ENCODE data around the gene CIZ1. TPM values are rescaled to one million over a fixed set of nuclear protein-coding genes. Genes with fewer than 3 reads are reported as not detected.

Gene CIZ1
- total and polyA plus RNA-seq, 7 experiments from 2014 or later: 11.2 to 163 (median 137) TPM

GRCh38 chr9:128143525-128144238, 47.7 kb downstream of the CIZ1 start:
- peaks cover 0 to 4% (median 0%) of the 10 kb centered on the region in 5 donors for H3K36me3 Mint-ChIP-seq
- ChIA-PET POLR2A (interaction anchor here (1.4 to 1.5 kb wide), 2 partner anchors 15 to 16 kb away, joined by 4 to 6 read pairs; no protein-coding TSS in a partner anchor), CTCF (interaction anchor here (0.8 kb wide), 1 partner anchor 26 kb away, joined by 3 read pairs; no protein-coding TSS in a partner anchor)
- peaks cover 11 to 25% (median 17%) of the 10 kb centered on the region in 7 donors for H3K4me1 Mint-ChIP-seq
- peak overlapping the region in 3 of 9 donors; percentile 9 to 75 (median 55) for H3K27ac Mint-ChIP-seq
- DNase-seq (no peak), ATAC-seq (no peak)
- Histone ChIP-seq H3K36me3 (ENCODE audit: control insufficient read depth in 2 of 3, insufficient read depth in 3 of 3, low read length in 3 of 3) (no peaks in the 10 kb centered on the region), H3K27me3 (ENCODE audit: control insufficient read depth in 2 of 2, insufficient read depth in 2 of 2, low read length in 2 of 2) (no peaks in the 10 kb centered on the region), H3K4me3 (ENCODE audit: low read length) (no peak overlapping the region), H3K9me3 (ENCODE audit: control insufficient read depth in 2 of 3, low read length in 3 of 3) (no peaks in the 10 kb centered on the region), H3K4me1 (ENCODE audit: control insufficient read depth in 2 of 2, insufficient read depth in 2 of 2, low read length in 2 of 2) (peaks cover 0 to 16% of the 10 kb centered on the region in 2 donors), H3K27ac (ENCODE audit: low read depth, low read length) (no peak overlapping the region)
- H3K9me3 Mint-ChIP-seq: no peaks in the 10 kb centered on the region
- intact Hi-C loops (cut with micrococcal nuclease): no loop called here
- no peaks in the 10 kb centered on the region for H3K27me3 Mint-ChIP-seq
- H3K4me3 Mint-ChIP-seq: peak overlapping the region in 3 of 10 donors; percentile 23 to 35 (median 31)

GRCh38 chr9:128142596-128142995, 48.8 kb downstream of the CIZ1 start:
- Histone ChIP-seq H3K4me1 (ENCODE audit: control insufficient read depth in 2 of 2, insufficient read depth in 2 of 2, low read length in 2 of 2) (peaks cover 0 to 16% of the 10 kb centered on the region in 2 donors), H3K4me3 (ENCODE audit: low read length) (no peak overlapping the region), H3K36me3 (ENCODE audit: control insufficient read depth in 2 of 3, insufficient read depth in 3 of 3, low read length in 3 of 3) (no peaks in the 10 kb centered on the region), H3K27me3 (ENCODE audit: control insufficient read depth in 2 of 2, insufficient read depth in 2 of 2, low read length in 2 of 2) (no peaks in the 10 kb centered on the region), H3K9me3 (ENCODE audit: control insufficient read depth in 2 of 3, low read length in 3 of 3) (no peaks in the 10 kb centered on the region), H3K27ac (ENCODE audit: low read depth, low read length) (no peak overlapping the region)
- DNase-seq: no peak
- Mint-ChIP-seq H3K27ac (peak overlapping the region in 4 of 9 donors; percentile 61 to 85 (median 77)), H3K9me3 (no peaks in the 10 kb centered on the region), H3K4me1 (peaks cover 11 to 25% (median 17%) of the 10 kb centered on the region in 7 donors), H3K36me3 (peaks cover 0 to 4% (median 0%) of the 10 kb centered on the region in 5 donors), H3K27me3 (no peaks in the 10 kb centered on the region), H3K4me3 (peak overlapping the region in 4 of 10 donors; percentile 57 to 87 (median 74))
- intact Hi-C loops (cut with micrococcal nuclease): loop anchor here in 1 of 2 donors (1.0 kb wide), 1 partner anchor 14 kb away; no protein-coding TSS in a partner anchor
- ChIA-PET CTCF (interaction anchor here (0.8 to 1.5 kb wide), 2 partner anchors 14 to 25 kb away, joined by 3 to 6 read pairs; no protein-coding TSS in a partner anchor), POLR2A (interaction anchor here (1.4 to 1.7 kb wide), 3 partner anchors 9 to 17 kb away, joined by 4 to 7 read pairs (median 6); no protein-coding TSS in a partner anchor)
- no peak for ATAC-seq

GRCh38 chr9:128142061-128142460, 49.3 kb downstream of the CIZ1 start:
- no peaks in the 10 kb centered on the region for H3K9me3 Mint-ChIP-seq
- DNase-seq (peak in 5 of 9 donors; percentile 26 to 38 (median 29)), ATAC-seq (no peak)
- peaks cover 0 to 4% (median 0%) of the 10 kb centered on the region in 5 donors for H3K36me3 Mint-ChIP-seq
- Histone ChIP-seq H3K36me3 (ENCODE audit: control insufficient read depth in 2 of 3, insufficient read depth in 3 of 3, low read length in 3 of 3) (no peaks in the 10 kb centered on the region), H3K4me3 (ENCODE audit: low read length) (peak overlapping the region; percentile 23), H3K9me3 (ENCODE audit: control insufficient read depth in 2 of 3, low read length in 3 of 3) (no peaks in the 10 kb centered on the region), H3K4me1 (ENCODE audit: control insufficient read depth in 2 of 2, insufficient read depth in 2 of 2, low read length in 2 of 2) (peaks cover 0 to 16% of the 10 kb centered on the region in 2 donors), H3K27ac (ENCODE audit: low read depth, low read length) (no peak overlapping the region), H3K27me3 (ENCODE audit: control insufficient read depth in 2 of 2, insufficient read depth in 2 of 2, low read length in 2 of 2) (no peaks in the 10 kb centered on the region)
- POLR2A ChIA-PET: interaction anchor here (0.9 to 1.7 kb wide), 4 partner anchors 10 to 17 kb away, joined by 3 to 7 read pairs (median 5); no protein-coding TSS in a partner anchor
- peak overlapping the region; percentile 54 to 87 (median 69) for H3K4me3 Mint-ChIP-seq
- H3K27me3 Mint-ChIP-seq: no peaks in the 10 kb centered on the region
- peak overlapping the region; percentile 61 to 93 (median 83) for H3K27ac Mint-ChIP-seq
- CTCF ChIA-PET: interaction anchor here (1.5 kb wide), 1 partner anchor 13 kb away, joined by 6 read pairs; no protein-coding TSS in a partner anchor
- H3K4me1 Mint-ChIP-seq: peaks cover 11 to 25% (median 17%) of the 10 kb centered on the region in 7 donors
- intact Hi-C loops (cut with micrococcal nuclease): loop anchor here in 1 of 2 donors (1.0 kb wide), 1 partner anchor 14 kb away; no protein-coding TSS in a partner anchor

GRCh38 chr9:128141604-128142003, 49.8 kb downstream of the CIZ1 start:
- CTCF ChIA-PET: interaction anchor here (1.5 kb wide), 1 partner anchor 13 kb away, joined by 6 read pairs; no protein-coding TSS in a partner anchor
- H3K36me3 ChIP-seq (ENCODE audit: control insufficient read depth in 2 of 3, insufficient read depth in 3 of 3, low read length in 3 of 3): no peaks in the 10 kb centered on the region
- H3K9me3 ChIP-seq (ENCODE audit: control insufficient read depth in 2 of 3, low read length in 3 of 3): no peaks in the 10 kb centered on the region
- Mint-ChIP-seq H3K4me1 (peaks cover 11 to 25% (median 17%) of the 10 kb centered on the region in 7 donors), H3K4me3 (peak overlapping the region in 4 of 10 donors; percentile 69 to 87 (median 78)), H3K9me3 (no peaks in the 10 kb centered on the region), H3K27me3 (no peaks in the 10 kb centered on the region), H3K36me3 (peaks cover 0 to 4% (median 0%) of the 10 kb centered on the region in 5 donors), H3K27ac (peak overlapping the region in 8 of 9 donors; percentile 61 to 93 (median 78))
- H3K27ac ChIP-seq (ENCODE audit: low read depth, low read length): no peak overlapping the region
- ATAC-seq: no peak
- intact Hi-C loops (cut with micrococcal nuclease): loop anchor here in 1 of 2 donors (1.0 kb wide), 1 partner anchor 13 kb away; no protein-coding TSS in a partner anchor
- no peak for DNase-seq
- H3K27me3 ChIP-seq (ENCODE audit: control insufficient read depth in 2 of 2, insufficient read depth in 2 of 2, low read length in 2 of 2): no peaks in the 10 kb centered on the region
- H3K4me3 ChIP-seq (ENCODE audit: low read length): peak overlapping the region; percentile 23
- POLR2A ChIA-PET: interaction anchor here (0.9 to 1.7 kb wide), 2 partner anchors 10 to 12 kb away, joined by 3 to 7 read pairs; no protein-coding TSS in a partner anchor
- peaks cover 0 to 16% of the 10 kb centered on the region in 2 donors for H3K4me1 ChIP-seq (ENCODE audit: control insufficient read depth in 2 of 2, insufficient read depth in 2 of 2, low read length in 2 of 2)

- Histone ChIP-seq H3K27me3 (ENCODE audit: control insufficient read depth in 2 of 2, insufficient read depth in 2 of 2, low read length in 2 of 2) (no peaks in the 10 kb centered on the region), H3K4me1 (ENCODE audit: control insufficient read depth in 2 of 2, insufficient read depth in 2 of 2, low read length in 2 of 2) (peaks cover 0 to 16% of the 10 kb centered on the region in 2 donors), H3K27ac (ENCODE audit: low read depth, low read length) (no peak overlapping the region), H3K9me3 (ENCODE audit: control insufficient read depth in 2 of 3, low read length in 3 of 3) (no peaks in the 10 kb centered on the region), H3K4me3 (ENCODE audit: low read length) (no peak overlapping the region), H3K36me3 (ENCODE audit: control insufficient read depth in 2 of 3, insufficient read depth in 3 of 3, low read length in 3 of 3) (no peaks in the 10 kb centered on the region)
- no peak for DNase-seq
- no peak for ATAC-seq
- Mint-ChIP-seq H3K27me3 (peaks cover 0 to 13% (median 0%) of the 10 kb centered on the region in 5 donors), H3K4me3 (peak overlapping the region in 1 of 10 donors; percentile 64), H3K4me1 (peaks cover 16 to 27% (median 22%) of the 10 kb centered on the region in 7 donors), H3K9me3 (no peaks in the 10 kb centered on the region), H3K36me3 (peaks cover 0 to 4% (median 0%) of the 10 kb centered on the region in 5 donors), H3K27ac (no peak overlapping the region)
- intact Hi-C loops (cut with micrococcal nuclease): no loop called here
- CTCF ChIA-PET: no interaction called here
- POLR2A ChIA-PET: no interaction called here
Observed at GRCh38 chr9:128139621-128140020, 51.8 kb downstream of the CIZ1 start.

GRCh38 chr9:128138001-128138400, 53.4 kb downstream of the CIZ1 start:
- H3K4me1 Mint-ChIP-seq: peaks cover 12 to 29% (median 17%) of the 10 kb centered on the region in 7 donors
- Histone ChIP-seq H3K27me3 (ENCODE audit: control insufficient read depth in 2 of 2, insufficient read depth in 2 of 2, low read length in 2 of 2) (no peaks in the 10 kb centered on the region), H3K4me3 (ENCODE audit: low read length) (no peak overlapping the region), H3K27ac (ENCODE audit: low read depth, low read length) (no peak overlapping the region), H3K36me3 (ENCODE audit: control insufficient read depth in 2 of 3, insufficient read depth in 3 of 3, low read length in 3 of 3) (no peaks in the 10 kb centered on the region), H3K9me3 (ENCODE audit: control insufficient read depth in 2 of 3, low read length in 3 of 3) (no peaks in the 10 kb centered on the region), H3K4me1 (ENCODE audit: control insufficient read depth in 2 of 2, insufficient read depth in 2 of 2, low read length in 2 of 2) (peaks cover 0 to 16% of the 10 kb centered on the region in 2 donors)
- no peaks in the 10 kb centered on the region for H3K9me3 Mint-ChIP-seq
- CTCF ChIA-PET: no interaction called here
- no peak for DNase-seq
- peaks cover 0 to 28% (median 3%) of the 10 kb centered on the region in 5 donors for H3K27me3 Mint-ChIP-seq
- ATAC-seq: no peak
- H3K27ac Mint-ChIP-seq: peak overlapping the region in 1 of 9 donors; percentile 23
- intact Hi-C loops (cut with micrococcal nuclease): no loop called here
- peaks cover 0 to 4% (median 0%) of the 10 kb centered on the region in 5 donors for H3K36me3 Mint-ChIP-seq
- POLR2A ChIA-PET: interaction anchor here (1.4 kb wide), 1 partner anchor 21 kb away, joined by 7 read pairs; no protein-coding TSS in a partner anchor
- peak overlapping the region in 1 of 10 donors; percentile 27 for H3K4me3 Mint-ChIP-seq

Data from naive thymus-derived CD4-positive, alpha-beta T cell (primary cell).